K562 (cell line): ENCODE results near the gene KRT8. TPM values are rescaled to one million over a fixed set of nuclear protein-coding genes. Genes with fewer than 3 reads are reported as not detected.

Experiments
- ATAC-seq: fragments of 200-7000 bp; cut with Tn5 transposase; 3 replicates; pipeline ENCODE4 v1.9.1; 2020; ENCODE audit warnings: moderate library complexity
- BruUV-seq: library from RNA; stranded (reverse); fragments of 400-500 nt; replicated peaks from 2 replicates; lab custom pipeline; 2021; lab: Mats Ljungman, UMichigan
- CTCF ChIA-PET: fragments of 300-600 bp; formaldehyde crosslinking; extraction: SDS; loops from one replicate; lab custom pipeline; 2021; ENCODE audit warnings: low intra/inter-chr PET ratio; lab: Yijun Ruan, JAX
- POLR2A ChIA-PET: fragments of 300-600, 350-650 bp; sonication (Branson Sonifier 250); formaldehyde crosslinking; extraction: SDS; loops from one replicate; lab custom pipeline; 2021; ENCODE audit warnings: antibody characterized with exemption, inconsistent platforms; lab: Yijun Ruan, JAX
- DNase-seq, 4 experiments: peaks; one replicate each; pipeline versions ENCODE4 v3.0.0 to v3.0.0-alpha.2; 2011 to 2018; ENCODE audit warnings: low spot score in 3 of 4, mixed read lengths in 3 of 4; ENCODE audit errors: extremely low read depth in 1 of 4
- FAIRE-seq: peaks from 2 replicates; lab custom pipeline; 2011; peaks lifted over from hg19 to GRCh38; lab: Jason Lieb, UNC
- H2AFZ ChIP-seq: 2 replicates; pipeline ENCODE4 v1.6.0; 2011; ENCODE audit warnings: low read depth, low read length, control low read depth, inconsistent platforms
- H3K27ac ChIP-seq: fragments of 200-600 bp; 3 replicates; pipeline ENCODE4 v1.8.0; 2011; ENCODE audit warnings: low read depth, mild to moderate bottlenecking, control low read depth, inconsistent platforms, low read length, moderate library complexity, mixed read lengths; ENCODE audit errors: extremely low read depth
- H3K27me3 ChIP-seq, 2 experiments: fragments of 300-600 bp in 1 of 2; 2 replicates in 1 of 2; 3 replicates in 1 of 2; pipeline versions ENCODE4 v1.6.0 to v1.8.0; 2011; ENCODE audit warnings: inconsistent platforms in 2 of 2, low read length in 2 of 2, mild to moderate bottlenecking in 1 of 2, mixed read lengths in 1 of 2, moderate library complexity in 1 of 2; ENCODE audit not compliant: control insufficient read depth in 2 of 2, insufficient read depth in 2 of 2
- H3K36me3 ChIP-seq: fragments of 300-600 bp; 3 replicates; pipeline ENCODE4 v1.8.0; 2011; ENCODE audit warnings: mild to moderate bottlenecking, low read length, inconsistent platforms; ENCODE audit not compliant: control insufficient read depth, insufficient read depth
- H3K4me1 ChIP-seq, 2 experiments: fragments of 200-600 bp in 1 of 2; replicated peaks in 1 of 2; 2 replicates in 1 of 2; 3 replicates in 1 of 2; pipeline versions ENCODE4 v1.5.1 to v1.8.0; 2011; ENCODE audit warnings: inconsistent platforms in 2 of 2, low read length in 2 of 2, mild to moderate bottlenecking in 1 of 2, mixed read lengths in 1 of 2, moderate library complexity in 1 of 2; ENCODE audit not compliant: control insufficient read depth in 2 of 2, insufficient read depth in 2 of 2
- H3K4me2 ChIP-seq: 2 replicates; pipeline ENCODE4 v1.6.1; 2011; ENCODE audit warnings: low read length, control low read depth, inconsistent platforms, mixed read lengths; ENCODE audit not compliant: insufficient read depth
- H3K4me3 ChIP-seq: fragments of 200-600 bp; sonication (generic), shearing (Covaris generic); 2 replicates; pipeline ENCODE4 v1.5.1; 2016; ENCODE audit warnings: control low read depth, inconsistent platforms
- H3K79me2 ChIP-seq: fragments of 200-600 bp; 3 replicates; pipeline ENCODE4 v1.8.0; 2011; ENCODE audit warnings: low read length, inconsistent platforms; ENCODE audit not compliant: control insufficient read depth, insufficient read depth
- H3K9ac ChIP-seq, 2 experiments: 2 replicates each; pipeline versions ENCODE4 v1.6.0 to v1.6.1; 2011; ENCODE audit warnings: low read depth in 2 of 2, low read length in 2 of 2, control low read depth in 1 of 2, inconsistent platforms in 1 of 2, mild to moderate bottlenecking in 1 of 2, mixed read lengths in 1 of 2; ENCODE audit not compliant: insufficient read depth in 1 of 2
- H3K9me1 ChIP-seq: one replicate; pipeline ENCODE4 v1.6.0; 2011; ENCODE audit warnings: inconsistent platforms, mild to moderate bottlenecking, low read length, moderate library complexity; ENCODE audit not compliant: control insufficient read depth, insufficient read depth
- H3K9me3 ChIP-seq: replicated peaks from 2 replicates; pipeline ENCODE4 v1.5.1; 2011; ENCODE audit warnings: low read depth, low read length, inconsistent platforms; ENCODE audit not compliant: control insufficient read depth, insufficient read depth
- H4K20me1 ChIP-seq: replicated peaks from 2 replicates; pipeline ENCODE4 v1.6.1; 2011; ENCODE audit warnings: low read length, inconsistent platforms, mixed read lengths; ENCODE audit not compliant: control insufficient read depth, insufficient read depth
- CTCFL ChIP-seq: IDR thresholded peaks from 2 replicates; pipeline ENCODE4 v1.6.1; 2011; ENCODE audit warnings: borderline replicate concordance, low read depth, mild to moderate bottlenecking, moderate library complexity, low read length; ENCODE audit not compliant: insufficient read depth, poor library complexity, severe bottlenecking
- DEAF1 ChIP-seq: fragments of 450-650 bp; formaldehyde crosslinking; IDR thresholded peaks from 2 replicates; pipeline ENCODE4 v1.4.0; 2020; ENCODE audit warnings: mild to moderate bottlenecking, moderate library complexity
- FIP1L1 ChIP-seq: fragments of 200-400 bp; formaldehyde crosslinking; IDR thresholded peaks from 2 replicates; pipeline ENCODE4 v1.6.1; 2018; ENCODE audit warnings: mild to moderate bottlenecking, low read depth, low read length; ENCODE audit not compliant: poor library complexity, severe bottlenecking
- FOXJ2 ChIP-seq: fragments of 200-800 bp; sonication (Bioruptor generic); IDR thresholded peaks from 2 replicates; pipeline ENCODE4 v1.6.1; 2016; ENCODE audit warnings: missing genetic modification characterization, missing compliant biosample characterization
- NFIX ChIP-seq: fragments of 250-450 bp; sonication (Bioruptor Pico); IDR thresholded peaks from 2 replicates; pipeline ENCODE4 v1.4.0; 2020; ENCODE audit warnings: low read depth, mild to moderate bottlenecking, moderate library complexity
- RAD51 ChIP-seq: fragments of 450-650 bp; IDR thresholded peaks from 2 replicates; pipeline ENCODE4 v1.7.1; 2016; ENCODE audit warnings: low read depth, mild to moderate bottlenecking, borderline replicate concordance
- ZBTB2 ChIP-seq: fragments of 450-650 bp; IDR thresholded peaks from 2 replicates; pipeline ENCODE4 v1.6.1; 2016; ENCODE audit warnings: antibody characterized with exemption
- ZNF12 ChIP-seq: sonication (generic); formaldehyde crosslinking; IDR thresholded peaks from 2 replicates; pipeline ENCODE4 v1.4.0; 2020; ENCODE audit warnings: mild to moderate bottlenecking, missing genetic modification reagents
- WGBS: fragments of 100-300 bp; shearing (Covaris generic); methylation state at CpG from one replicate; pipeline ENCODE4 v1.1.6; 2016; ENCODE audit warnings: low coverage, mixed read lengths; ENCODE audit not compliant: insufficient coverage; ENCODE audit errors: missing lambda C conversion rate; 5-methylcytosine and 5-hydroxymethylcytosine counted together
- in situ Hi-C: fragments of 300-500 bp; cut with MboI; formaldehyde crosslinking; loops from 4 replicates; pipeline ENCODE4 v1.15.0; 2018; ENCODE audit warnings: inconsistent platforms, mixed read lengths
- intact Hi-C: fragments of 100-400 bp; cut with micrococcal nuclease; formaldehyde crosslinking; loops from 2 replicates; pipeline ENCODE4 v1.14.2; 2022
- polyA plus RNA-seq, 8 experiments: library from polyadenylated mRNA; depleted of rRNA in 4 of 8; stranded (reverse) in 5 of 8; unstranded in 3 of 8; fragments of >200 nt; fragmentation: Nextera tagmentation in 2 of 8; fragmentation: Illumina TruSeq in 1 of 8; extraction: Ambion mirVana in 2 of 8; extraction: Trizol in 1 of 8; gene quantifications; 2 replicates each; pipeline versions ENCODE4 v1.2.1 to v1.2.3, GENCODE V29; 2011 to 2014; ENCODE audit warnings: inconsistent platforms in 1 of 8, missing spikeins in 1 of 8
- total RNA-seq, 7 experiments: library from RNA; depleted of rRNA in 6 of 7; stranded (reverse); fragments of >200 nt in 6 of 7; fragmentation: Illumina TruSeq in 2 of 7; extraction: Trizol in 2 of 7; gene quantifications; 2 replicates each; pipeline versions ENCODE4 v1.2.1 to v1.2.3, GENCODE V29; 2011 to 2021; ENCODE audit warnings: low replicate concordance in 1 of 7

Gene KRT8
- total and polyA plus RNA-seq, 9 of the 15 experiments (the other 6 are each of a cell fraction or from before 2014, with no cell fraction given): 41.5 to 661 (median 260) TPM

GRCh38 chr12:52912711-52913430 lies 8.0 kb upstream of the KRT8 start:
- peaks cover 21 to 25% of the 10 kb centered on the region in 2 experiments for H3K4me1 ChIP-seq
- BruUV-seq: no TSS peak
- no peak for TF ChIP-seq FOXJ2 (tag)
- TF ChIP-seq NFIX (CRISPR knock-in tag): no peak
- TF ChIP-seq ZBTB2: no peak
- no peak for TF ChIP-seq ZNF12
- no peak for TF ChIP-seq FIP1L1
- no peak for TF ChIP-seq DEAF1 (CRISPR knock-in tag)
- no peak for TF ChIP-seq CTCFL
- no peak for TF ChIP-seq RAD51
- WGBS: 72% methylated on average over 8 of the region's 8 CpGs
- no peaks in the 10 kb centered on the region for H4K20me1 ChIP-seq
- no peak overlapping the region for H3K27ac ChIP-seq
- no peak for ATAC-seq
- H3K4me2 ChIP-seq: no peak overlapping the region
- no peaks in the 10 kb centered on the region for H3K36me3 ChIP-seq
- no peaks in the 10 kb centered on the region for H3K79me2 ChIP-seq
- H3K9ac ChIP-seq: 0 out of 4 replicates have a peak overlapping the region, but pooled peaks of 1 of the 2 experiments have one; percentile 8
- no peak overlapping the region for H2AFZ ChIP-seq
- H3K4me3 ChIP-seq: no peak overlapping the region
- intact Hi-C loops: no loop called here
- ChIA-PET POLR2A (no interaction called here), CTCF (no interaction called here)
- FAIRE-seq: no peak
- H3K9me1 ChIP-seq: no peaks in the 10 kb centered on the region
- no peaks in the 10 kb centered on the region for H3K27me3 ChIP-seq
- no peak for DNase-seq
- in situ Hi-C loops: no loop called here
- H3K9me3 ChIP-seq: no peaks in the 10 kb centered on the region
